Stomach (tissue), 4 donors: Measurements from ENCODE around the gene SUPV3L1.

Experiments
- POLR2A ChIP-seq, 4 donors: fragments of 450-650 bp; IDR thresholded peaks; one replicate each; pipeline ENCODE4 v1.6.1; 2016; ENCODE audit warnings: antibody characterized with exemption in 4 of 4, control low read depth in 2 of 4, mild to moderate bottlenecking in 1 of 4, moderate library complexity in 1 of 4
- TF ChIP-seq, protein P1 (sequence below), 7 experiments: fragments of 450-650 bp in 4 of 7; fragments of 200-600 bp in 3 of 7; sonication (generic) in 3 of 7; IDR thresholded peaks; one replicate each; pipeline ENCODE4 v1.5.1; 2016 to 2019; ENCODE audit warnings: antibody characterized with exemption in 7 of 7, control low read depth in 2 of 7, mild to moderate bottlenecking in 1 of 7

DNA sequence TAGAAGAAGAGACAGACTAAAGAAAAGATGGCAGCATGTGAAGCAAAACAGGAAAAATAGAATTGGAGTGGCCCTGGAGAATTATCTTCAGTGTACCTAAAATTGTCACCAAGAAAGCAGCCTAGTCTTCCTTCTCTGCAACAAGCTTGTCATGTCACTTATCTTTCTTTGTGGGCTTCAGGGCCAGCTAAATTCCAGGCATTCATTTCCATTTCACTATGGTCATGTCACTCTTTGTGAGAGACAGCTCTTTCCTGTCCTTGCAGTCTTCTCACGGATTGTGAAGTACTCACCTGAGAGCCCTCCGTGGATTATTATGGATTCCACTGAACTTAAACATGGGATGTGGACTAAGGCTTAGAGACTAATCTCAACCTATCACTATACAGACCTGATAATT is 31.1 kb downstream of the SUPV3L1 start:
- TF ChIP-seq, protein P1, sequence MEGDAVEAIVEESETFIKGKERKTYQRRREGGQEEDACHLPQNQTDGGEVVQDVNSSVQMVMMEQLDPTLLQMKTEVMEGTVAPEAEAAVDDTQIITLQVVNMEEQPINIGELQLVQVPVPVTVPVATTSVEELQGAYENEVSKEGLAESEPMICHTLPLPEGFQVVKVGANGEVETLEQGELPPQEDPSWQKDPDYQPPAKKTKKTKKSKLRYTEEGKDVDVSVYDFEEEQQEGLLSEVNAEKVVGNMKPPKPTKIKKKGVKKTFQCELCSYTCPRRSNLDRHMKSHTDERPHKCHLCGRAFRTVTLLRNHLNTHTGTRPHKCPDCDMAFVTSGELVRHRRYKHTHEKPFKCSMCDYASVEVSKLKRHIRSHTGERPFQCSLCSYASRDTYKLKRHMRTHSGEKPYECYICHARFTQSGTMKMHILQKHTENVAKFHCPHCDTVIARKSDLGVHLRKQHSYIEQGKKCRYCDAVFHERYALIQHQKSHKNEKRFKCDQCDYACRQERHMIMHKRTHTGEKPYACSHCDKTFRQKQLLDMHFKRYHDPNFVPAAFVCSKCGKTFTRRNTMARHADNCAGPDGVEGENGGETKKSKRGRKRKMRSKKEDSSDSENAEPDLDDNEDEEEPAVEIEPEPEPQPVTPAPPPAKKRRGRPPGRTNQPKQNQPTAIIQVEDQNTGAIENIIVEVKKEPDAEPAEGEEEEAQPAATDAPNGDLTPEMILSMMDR (IDR thresholded peaks at IDR 0.05): no peak
- TF ChIP-seq POLR2A (IDR thresholded peaks at IDR 0.05): no peak
